GM10266 (cell line): ENCODE results near the gene TPM2.

ENCODE experiments used
- DNase-seq: peaks from one replicate; pipeline ENCODE4 v3.0.0; 2012; ENCODE audit errors: extremely low spot score
- TF ChIP-seq, protein P1 (sequence below): IDR thresholded peaks from 2 replicates; pipeline ENCODE4 v1.5.1; 2012; ENCODE audit warnings: mild to moderate bottlenecking, low read depth; ENCODE audit not compliant: control insufficient read depth, insufficient read depth; ENCODE audit errors: missing control alignments

Gene TPM2

DNA sequence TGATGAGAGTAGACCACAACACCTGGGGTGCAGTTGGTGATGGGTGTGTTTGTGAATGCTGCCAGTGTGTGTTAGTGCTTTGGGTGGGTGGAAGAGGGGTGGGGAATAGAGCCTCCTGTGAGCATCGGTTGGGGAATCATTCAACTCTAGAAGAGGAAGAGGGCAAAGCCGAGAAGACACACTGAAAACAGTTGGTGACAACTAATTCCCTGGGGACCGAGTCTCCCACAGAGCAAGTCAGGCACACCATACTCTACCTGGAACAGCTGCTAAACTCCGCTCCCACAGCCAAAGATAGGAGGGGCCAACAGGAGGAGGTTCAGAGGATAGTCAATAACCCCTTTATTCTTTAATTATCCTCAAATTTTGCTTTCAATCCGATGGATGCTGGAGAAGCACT, 23.2 kb downstream of the TPM2 start:
- DNase-seq: no peak
- TF ChIP-seq, protein P1, sequence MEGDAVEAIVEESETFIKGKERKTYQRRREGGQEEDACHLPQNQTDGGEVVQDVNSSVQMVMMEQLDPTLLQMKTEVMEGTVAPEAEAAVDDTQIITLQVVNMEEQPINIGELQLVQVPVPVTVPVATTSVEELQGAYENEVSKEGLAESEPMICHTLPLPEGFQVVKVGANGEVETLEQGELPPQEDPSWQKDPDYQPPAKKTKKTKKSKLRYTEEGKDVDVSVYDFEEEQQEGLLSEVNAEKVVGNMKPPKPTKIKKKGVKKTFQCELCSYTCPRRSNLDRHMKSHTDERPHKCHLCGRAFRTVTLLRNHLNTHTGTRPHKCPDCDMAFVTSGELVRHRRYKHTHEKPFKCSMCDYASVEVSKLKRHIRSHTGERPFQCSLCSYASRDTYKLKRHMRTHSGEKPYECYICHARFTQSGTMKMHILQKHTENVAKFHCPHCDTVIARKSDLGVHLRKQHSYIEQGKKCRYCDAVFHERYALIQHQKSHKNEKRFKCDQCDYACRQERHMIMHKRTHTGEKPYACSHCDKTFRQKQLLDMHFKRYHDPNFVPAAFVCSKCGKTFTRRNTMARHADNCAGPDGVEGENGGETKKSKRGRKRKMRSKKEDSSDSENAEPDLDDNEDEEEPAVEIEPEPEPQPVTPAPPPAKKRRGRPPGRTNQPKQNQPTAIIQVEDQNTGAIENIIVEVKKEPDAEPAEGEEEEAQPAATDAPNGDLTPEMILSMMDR: no peak

DNA sequence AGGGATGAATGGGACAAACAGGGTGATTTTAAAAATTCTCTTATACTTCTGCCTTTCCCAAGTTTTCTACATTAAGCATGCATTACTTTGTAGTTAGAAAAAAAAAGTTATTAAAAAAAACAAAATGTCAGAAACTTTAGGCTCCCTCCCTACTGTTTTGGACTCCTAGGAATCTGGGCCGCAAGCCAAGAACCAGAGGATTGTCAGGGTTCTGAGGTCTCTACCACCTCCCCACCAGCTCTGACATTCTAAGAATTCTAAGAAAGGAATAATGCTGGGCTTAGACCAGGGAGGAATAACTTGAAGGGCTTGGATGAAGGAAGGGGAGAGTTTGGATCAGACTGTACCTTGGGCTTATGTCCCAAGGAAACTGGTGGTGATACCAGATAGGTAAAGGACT, 23.7 kb downstream of the TPM2 start:
- TF ChIP-seq, protein P1: no peak

DNA sequence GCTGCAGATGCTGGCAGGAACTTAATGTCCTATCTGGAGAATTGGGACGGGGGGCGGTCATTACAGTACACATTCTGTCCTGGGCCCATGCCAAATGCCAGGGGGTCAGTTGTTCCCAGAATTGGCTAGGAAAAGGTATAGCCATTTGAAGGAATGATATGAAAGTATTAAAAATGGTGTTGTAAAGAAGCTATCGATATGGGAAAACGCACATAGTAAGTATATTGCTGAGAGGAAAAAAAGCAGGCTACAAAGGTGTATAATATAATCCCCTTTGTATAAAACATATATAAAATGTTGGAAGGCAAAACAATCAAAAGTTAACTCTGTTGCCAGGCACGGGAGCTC, 24.3 kb downstream of the TPM2 start:
- no peak for DNase-seq
- TF ChIP-seq, protein P1: no peak

More for the DNA sequence above, 23.7 kb downstream of the TPM2 start:
- DNase-seq: no peak

DNA sequence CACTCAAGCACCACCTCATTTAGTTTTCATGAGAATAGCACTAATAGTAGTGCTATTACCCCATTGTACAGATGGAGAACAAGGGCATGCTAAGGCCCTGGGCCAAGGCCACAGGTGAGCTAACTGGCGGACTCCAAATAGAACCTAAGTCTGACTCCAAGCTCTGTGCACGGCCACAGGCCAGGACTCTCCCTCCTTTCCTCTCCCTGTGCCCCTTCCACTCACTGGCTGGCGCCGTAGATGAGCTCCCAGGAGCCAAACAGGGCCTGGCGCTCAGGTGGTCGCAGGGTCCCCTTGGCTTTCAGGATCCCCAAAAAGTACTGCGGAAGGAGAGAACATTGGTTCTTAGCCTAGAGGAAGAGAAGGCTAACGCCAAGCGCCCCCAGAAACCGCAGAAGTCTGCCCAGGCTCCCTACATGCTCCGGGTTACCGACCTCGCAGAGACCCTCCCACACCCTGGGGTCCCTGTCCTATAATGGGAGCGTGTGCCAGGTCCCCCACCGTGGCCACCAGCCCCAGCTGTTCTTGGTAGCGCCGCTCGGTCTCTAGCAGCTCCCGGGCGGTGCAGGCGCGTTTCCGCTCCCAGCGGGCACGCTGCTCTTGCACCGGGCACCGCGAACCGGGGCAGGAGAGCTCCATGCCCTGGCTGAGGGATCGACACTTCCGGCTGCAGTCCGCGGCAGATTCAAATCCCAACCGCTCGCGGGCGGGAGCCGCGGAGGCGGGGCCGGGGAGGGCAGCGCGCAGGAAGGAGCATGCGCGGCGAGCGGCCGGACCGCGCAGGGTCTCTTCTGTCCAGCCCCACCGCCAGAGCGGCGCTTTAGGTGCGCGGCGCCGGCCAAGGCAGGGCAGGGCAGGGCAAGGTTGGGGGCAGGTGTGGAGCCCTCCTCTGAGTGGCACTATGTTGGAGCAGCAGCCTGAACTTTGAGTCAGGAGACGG, 24.9 kb downstream of the TPM2 start, which contains the start of gene ARHGEF39:
TSS of gene ARHGEF39 (minus strand) at position 665 of the 940 bp plus-strand sequence. CDS start at position 639, 26 bp downstream.
- TF ChIP-seq, protein P1: peak; percentile 64
- peak; percentile 93 for DNase-seq

DNA sequence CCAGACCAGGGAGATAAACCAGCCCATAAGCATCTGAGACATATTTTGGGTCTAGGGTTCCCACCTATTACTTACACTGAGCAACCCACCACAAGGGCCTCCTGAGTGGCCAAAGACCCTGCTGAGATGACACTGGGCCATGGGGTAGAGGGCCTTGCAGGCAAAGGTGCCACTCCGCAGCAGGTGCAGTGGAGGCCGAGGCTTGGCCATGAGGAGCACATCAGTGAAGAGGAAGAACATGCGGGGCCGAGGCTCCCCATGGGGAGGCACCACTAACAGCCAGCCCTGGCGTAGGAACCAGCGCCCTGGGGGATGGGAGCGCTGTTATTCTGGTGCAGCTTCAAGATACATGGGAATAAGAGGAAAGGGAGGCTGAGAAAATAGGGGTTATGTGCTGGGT, 27.3 kb downstream of the TPM2 start:
- TF ChIP-seq, protein P1: no peak
- no peak for DNase-seq

DNA sequence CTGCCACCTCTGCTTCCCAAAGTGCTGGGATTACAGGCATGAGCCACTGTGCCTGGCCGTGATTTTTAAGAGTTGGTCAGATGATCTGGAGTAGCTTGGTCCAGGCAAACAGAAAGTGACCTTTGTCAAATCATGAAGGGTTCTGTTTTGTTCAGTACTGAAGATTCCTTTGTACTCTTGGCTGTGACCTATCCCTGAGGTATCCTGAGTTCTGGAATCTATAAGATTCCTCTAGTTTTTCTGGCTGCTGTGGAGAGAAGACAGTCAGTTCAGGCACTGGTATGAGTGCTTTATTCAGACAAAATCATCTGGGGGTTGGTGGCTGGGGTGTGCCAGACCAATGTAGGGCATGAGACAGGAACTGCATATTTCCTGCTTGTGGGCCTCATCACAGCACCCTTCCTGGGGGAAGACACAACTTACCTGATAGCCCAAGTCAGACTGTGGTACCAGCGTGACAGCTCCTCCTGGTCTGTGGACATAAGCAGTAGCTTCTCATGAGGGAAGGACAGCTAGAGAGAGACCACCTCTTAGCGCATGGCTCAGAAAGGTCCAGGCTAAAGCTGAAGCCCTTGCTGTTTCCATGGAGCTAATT, 27.9 kb downstream of the TPM2 start:
- TF ChIP-seq, protein P1: no peak
- no peak for DNase-seq

DNA sequence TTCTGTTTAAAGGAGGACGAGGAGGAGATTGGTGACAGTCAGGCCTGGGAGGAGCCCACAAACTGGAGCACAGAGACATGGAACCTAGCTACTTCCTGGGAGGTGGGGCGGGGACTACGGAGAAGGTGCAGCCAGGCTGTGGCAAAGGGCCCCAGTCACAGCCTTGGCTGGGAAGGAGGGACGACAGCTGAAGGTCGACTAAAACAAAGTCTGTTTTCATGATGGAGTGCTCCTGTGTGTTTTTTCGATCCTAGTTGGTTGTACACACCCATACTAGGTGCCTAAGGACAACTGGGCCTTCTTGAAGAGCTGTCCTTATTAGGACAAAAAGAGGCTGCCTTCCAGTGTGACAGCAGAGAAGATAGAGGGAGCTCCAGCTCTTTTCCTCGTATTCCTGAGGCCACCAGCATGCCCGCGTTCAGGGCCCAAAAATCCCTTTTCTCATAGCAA, 28.7 kb downstream of the TPM2 start:
- TF ChIP-seq, protein P1: peak; percentile 35
- no peak for DNase-seq
